GM12891 (cell line): ENCODE results near the gene ARHGEF25.
A peak's percentile ranks its signal among the peaks of the same experiment; 100 is the strongest.

Source experiments
- DNase-seq: peaks from one replicate; pipeline ENCODE4 v3.0.0; 2011; ENCODE audit warnings: low spot score; ENCODE audit not compliant: insufficient read length
- FAIRE-seq: peaks from 2 replicates; lab custom pipeline; 2011; peaks lifted over from hg19 to GRCh38; lab: Jason Lieb, UNC
- PAX5 ChIP-seq: IDR thresholded peaks from 2 replicates; pipeline ENCODE4 v1.6.1; 2011; ENCODE audit warnings: low read length, moderate library complexity, mild to moderate bottlenecking; ENCODE audit not compliant: insufficient read depth, severe bottlenecking
- POLR2A ChIP-seq: IDR thresholded peaks from 2 replicates; pipeline ENCODE4 v1.6.1; 2011; ENCODE audit warnings: low read depth, low read length, control low read depth
- POLR2AphosphoS5 ChIP-seq: IDR thresholded peaks from 2 replicates; pipeline ENCODE4 v1.6.1; 2011; ENCODE audit warnings: low read depth, low read length, control low read depth
- POU2F2 ChIP-seq: IDR thresholded peaks from 2 replicates; pipeline ENCODE4 v1.6.1; 2011; ENCODE audit warnings: low read depth, mild to moderate bottlenecking, control low read depth, low read length, moderate library complexity
- SPI1 ChIP-seq: IDR thresholded peaks from 2 replicates; pipeline ENCODE4 v1.6.1; 2011; ENCODE audit warnings: low read depth, low read length, control low read depth
- TAF1 ChIP-seq: IDR thresholded peaks from 2 replicates; pipeline ENCODE4 v1.6.1; 2011; ENCODE audit warnings: low read depth, low read length, control low read depth

Gene ARHGEF25

DNA sequence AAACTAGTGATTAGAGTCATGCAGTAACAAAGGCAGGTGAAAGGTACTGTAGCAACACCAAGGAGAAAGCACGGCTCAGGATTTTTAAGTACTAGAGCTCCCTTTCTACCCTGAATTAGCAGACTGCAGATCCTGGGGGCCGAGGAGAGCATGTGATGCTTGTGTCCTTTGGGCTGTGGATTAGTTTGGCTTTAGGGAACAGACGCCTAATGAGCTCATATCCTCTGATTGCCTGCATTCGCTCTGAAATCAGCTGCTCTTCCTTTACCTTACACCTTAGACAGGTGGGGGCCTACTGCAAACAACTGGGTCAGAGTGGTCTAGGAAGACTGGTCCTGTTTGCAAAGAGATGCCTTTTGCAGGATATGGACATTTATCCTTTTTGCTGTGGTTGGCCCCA, 18.0 kb upstream of the ARHGEF25 start:
- DNase-seq: no peak
- no peak for TF ChIP-seq SPI1
- TF ChIP-seq TAF1: no peak
- no peak for TF ChIP-seq POU2F2
- TF ChIP-seq POLR2AphosphoS5: no peak
- TF ChIP-seq PAX5: no peak
- TF ChIP-seq POLR2A: no peak
- no peak for FAIRE-seq

DNA sequence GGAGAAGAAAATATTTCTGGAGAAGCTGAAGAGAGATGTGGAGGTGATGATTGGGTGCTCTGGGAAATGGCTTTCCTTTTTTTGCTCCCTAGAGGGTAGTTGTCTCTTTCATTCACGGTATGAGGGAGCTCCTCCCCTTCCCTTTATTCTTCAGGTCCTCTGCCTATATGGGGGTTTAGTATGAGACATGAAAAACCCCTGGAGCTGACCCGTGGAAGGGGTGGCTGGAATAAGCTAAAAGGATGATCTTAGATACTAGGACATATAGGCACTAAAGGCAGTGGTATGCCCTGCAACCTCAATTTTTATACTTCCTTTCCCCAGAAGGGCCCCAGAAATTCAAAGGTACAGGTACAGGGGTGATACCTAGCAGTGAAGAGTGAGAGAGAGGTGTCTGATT, 10.8 kb upstream of the ARHGEF25 start:
- DNase-seq: no peak
- no peak for TF ChIP-seq POU2F2
- no peak for TF ChIP-seq TAF1
- TF ChIP-seq PAX5: no peak
- no peak for FAIRE-seq

GRCh38 chr12:57602544-57602943, 8.7 kb upstream of the ARHGEF25 start:
- TF ChIP-seq POLR2AphosphoS5 (no peak), POU2F2 (no peak), TAF1 (no peak), POLR2A (no peak), SPI1 (no peak), PAX5 (no peak)
- DNase-seq (no peak), FAIRE-seq (peak; percentile 57)

- no peak for FAIRE-seq
- DNase-seq: no peak
- TF ChIP-seq POLR2A: no peak
- TF ChIP-seq POLR2AphosphoS5: no peak
Measured at GRCh38 chr12:57603324-57603723, 7.9 kb upstream of the ARHGEF25 start.

GRCh38 chr12:57603815-57604453, 7.3 kb upstream of the ARHGEF25 start:
- FAIRE-seq (no peak), DNase-seq (no peak)
- TF ChIP-seq PAX5 (no peak), POU2F2 (no peak), POLR2AphosphoS5 (no peak), SPI1 (no peak), POLR2A (no peak), TAF1 (no peak)

- DNase-seq (peak; percentile 62), FAIRE-seq (peak; percentile 95)
- TF ChIP-seq SPI1 (no peak), POU2F2 (no peak)
Measured at GRCh38 chr12:57604454-57604991, 6.7 kb upstream of the ARHGEF25 start, which contains the start of gene DTX3. Gene DTX3 (plus strand): TSS chr12:57604824. CDS start chr12:57606518, 1,694 bp downstream.

DNA sequence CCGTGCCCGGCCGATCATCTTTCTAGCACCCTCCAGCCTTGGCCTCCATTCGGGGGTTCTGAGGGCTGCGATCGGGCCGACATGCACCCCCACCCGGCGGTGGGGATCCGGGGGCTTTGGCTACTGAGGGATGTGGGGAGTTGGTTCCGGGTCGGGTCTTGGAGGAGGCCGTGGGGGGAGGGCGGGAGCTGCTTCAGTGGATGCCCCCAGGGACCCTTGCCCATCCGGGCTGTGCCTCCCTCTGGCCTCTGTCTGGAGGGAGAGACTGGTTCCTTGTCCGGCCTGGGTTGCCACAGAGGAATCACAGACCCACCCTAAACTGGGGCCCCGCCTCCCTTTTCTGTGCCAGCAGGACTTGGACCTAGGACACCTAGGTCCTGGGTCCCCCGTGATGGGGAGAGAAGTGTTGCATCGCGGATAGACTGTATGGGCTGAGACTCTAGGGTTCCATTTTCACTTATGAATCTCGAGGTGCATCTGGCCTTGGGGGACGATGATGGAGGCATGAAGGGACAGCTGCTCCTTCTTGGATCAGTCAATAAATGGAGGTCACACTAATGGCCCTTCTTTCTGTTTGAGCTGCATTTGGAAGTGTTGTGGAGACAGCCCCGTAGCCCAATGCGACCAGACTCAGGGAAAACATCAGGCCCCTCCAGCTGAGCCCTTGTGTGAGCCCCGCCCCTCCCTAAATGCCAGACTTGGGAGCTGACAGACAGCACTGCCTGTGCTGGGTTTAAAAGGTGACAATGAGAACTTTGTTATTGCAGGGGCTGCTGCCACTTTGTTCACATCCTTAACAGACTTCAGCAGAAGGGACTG, 6.0 kb upstream of the ARHGEF25 start:
- FAIRE-seq (no peak), DNase-seq (no peak)
- TF ChIP-seq TAF1 (0 out of 2 replicates have a peak, but pooled peaks have one; percentile 11), POLR2AphosphoS5 (no peak)

DNA sequence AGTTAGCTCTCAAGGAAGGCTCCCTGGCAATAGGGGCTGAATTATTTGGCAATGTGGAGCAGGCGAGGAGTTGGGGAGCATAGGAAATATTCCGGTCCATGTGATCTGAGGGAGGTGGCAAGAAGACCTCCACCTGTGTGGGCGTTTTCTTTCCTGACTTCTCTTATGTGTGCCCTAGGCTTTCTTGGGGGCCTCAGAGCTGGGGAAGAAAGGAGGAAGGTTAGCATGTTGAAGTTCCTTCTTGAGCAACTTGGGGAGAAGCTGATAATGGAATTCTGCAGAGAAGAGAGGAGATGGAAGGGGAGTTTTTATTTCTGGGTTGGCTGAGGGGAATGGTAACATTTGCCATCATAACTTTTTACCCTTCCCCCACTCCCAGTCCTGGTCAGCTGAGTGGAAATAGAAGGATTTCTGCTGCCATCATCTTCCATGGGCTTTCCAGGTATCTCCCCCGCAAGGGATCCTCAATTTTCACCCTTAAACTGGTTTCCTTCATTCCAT, 5.4 kb upstream of the ARHGEF25 start:
- FAIRE-seq (no peak), DNase-seq (no peak)
- TF ChIP-seq POU2F2: no peak
- TF ChIP-seq TAF1: no peak
- no peak for TF ChIP-seq POLR2A
- no peak for TF ChIP-seq PAX5
- no peak for TF ChIP-seq SPI1
- no peak for TF ChIP-seq POLR2AphosphoS5

- no peak for FAIRE-seq
- TF ChIP-seq PAX5 (no peak), TAF1 (no peak), POU2F2 (no peak), POLR2A (no peak), POLR2AphosphoS5 (no peak), SPI1 (no peak)
- no peak for DNase-seq
Measured at GRCh38 chr12:57606399-57606798, 4.8 kb upstream of the ARHGEF25 start.

- no peak for TF ChIP-seq TAF1
- no peak for TF ChIP-seq PAX5
- TF ChIP-seq POLR2A: no peak
- TF ChIP-seq POLR2AphosphoS5: no peak
- no peak for TF ChIP-seq SPI1
- TF ChIP-seq POU2F2: no peak
- DNase-seq: no peak
- no peak for FAIRE-seq
Measured at GRCh38 chr12:57606821-57607220, 4.4 kb upstream of the ARHGEF25 start.
